Mucosa of rectum (tissue), 2 donors: ENCODE data around the gene EFCAB6.

ENCODE experiments used
- H3K27ac ChIP-seq, 2 donors: one replicate each; pipeline ENCODE4 v1.7.0; 2013; ENCODE audit warnings: inconsistent platforms in 2 of 2, low read depth in 2 of 2, low read length in 2 of 2
- H3K27me3 ChIP-seq, 2 donors: one replicate each; pipeline ENCODE4 v1.7.0; 2013; ENCODE audit warnings: low read length in 2 of 2; ENCODE audit not compliant: control insufficient read depth in 2 of 2, insufficient read depth in 2 of 2
- H3K36me3 ChIP-seq, 2 donors: one replicate each; pipeline ENCODE4 v1.7.0; 2013; ENCODE audit warnings: low read length in 2 of 2; ENCODE audit not compliant: control insufficient read depth in 2 of 2, insufficient read depth in 2 of 2
- H3K4me1 ChIP-seq, 2 donors: one replicate each; pipeline ENCODE4 v1.7.0; 2013; ENCODE audit warnings: low read length in 2 of 2, mild to moderate bottlenecking in 1 of 2; ENCODE audit not compliant: control insufficient read depth in 2 of 2, insufficient read depth in 2 of 2
- H3K4me3 ChIP-seq, 2 donors: one replicate each; pipeline ENCODE4 v1.7.0; 2013; ENCODE audit warnings: low read length in 2 of 2
- H3K9ac ChIP-seq, 2 donors: one replicate each; pipeline ENCODE4 v1.7.0; 2013; ENCODE audit warnings: low read length in 2 of 2, low read depth in 1 of 2, mild to moderate bottlenecking in 1 of 2
- H3K9me3 ChIP-seq, 2 donors: one replicate each; pipeline ENCODE4 v1.7.0; 2013; ENCODE audit warnings: low read length in 2 of 2; ENCODE audit not compliant: control insufficient read depth in 2 of 2
- donor health status: healthy.
- donor health status: Normal muscosa, but diverticular disease.

The EFCAB6 gene

DNA sequence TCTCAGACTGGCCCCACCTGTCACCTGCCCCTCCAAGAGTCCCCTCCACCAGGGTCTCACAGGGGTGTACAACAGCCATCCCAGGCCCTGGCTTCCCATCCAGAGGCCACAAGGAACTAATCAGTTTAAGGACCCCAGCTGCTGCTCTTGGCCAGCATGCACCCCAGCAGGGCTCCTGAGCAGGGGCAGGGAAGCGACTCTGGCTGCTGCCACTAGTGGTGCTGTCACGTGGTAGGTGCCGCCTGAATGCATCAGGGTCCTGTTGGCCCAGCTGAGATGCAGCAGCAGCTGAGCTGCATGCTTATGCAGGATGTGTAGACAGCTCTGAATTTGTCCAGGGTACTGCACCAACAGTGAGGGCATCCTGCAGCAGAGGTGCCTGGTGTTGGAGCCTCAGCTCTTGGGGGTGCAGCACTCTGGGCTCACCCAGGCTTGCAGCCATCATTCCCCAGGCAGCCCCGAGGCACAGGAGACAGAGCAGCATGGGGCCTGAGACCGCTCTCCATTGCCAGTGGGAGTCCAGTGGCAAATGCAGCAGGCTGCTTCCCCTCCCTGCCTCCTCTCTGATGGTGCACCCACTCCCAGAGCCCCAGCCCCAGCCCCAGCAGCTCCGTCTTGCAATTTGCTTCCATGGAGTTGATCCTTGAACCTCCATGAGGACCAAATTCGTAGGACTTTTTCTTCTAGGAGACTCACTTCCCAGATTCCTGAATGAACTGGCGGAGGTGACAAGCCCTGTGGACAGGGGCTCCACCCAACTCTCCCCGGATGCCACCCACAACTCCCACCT lies 301.6 kb downstream of the EFCAB6 start:
- H3K27ac ChIP-seq, result no peak overlapping the region
- no peaks in the 10 kb centered on the region for H3K9me3 ChIP-seq
- no peaks in the 10 kb centered on the region for H3K4me1 ChIP-seq
- no peak overlapping the region for H3K4me3 ChIP-seq
- H3K27me3 ChIP-seq, result no peaks in the 10 kb centered on the region
- no peak overlapping the region for H3K9ac ChIP-seq
- no peaks in the 10 kb centered on the region for H3K36me3 ChIP-seq

GRCh38 chr22:43509337-43509736 lies 302.8 kb downstream of the EFCAB6 start:
- Histone ChIP-seq H3K9me3 (no peaks in the 10 kb centered on the region), H3K4me1 (no peaks in the 10 kb centered on the region), H3K27me3 (no peaks in the 10 kb centered on the region), H3K4me3 (no peak overlapping the region), H3K9ac (no peak overlapping the region), H3K36me3 (no peaks in the 10 kb centered on the region), H3K27ac (no peak overlapping the region)

GRCh38 chr22:43508489-43508888 lies 303.6 kb downstream of the EFCAB6 start:
- H3K4me1 ChIP-seq, result no peaks in the 10 kb centered on the region

DNA sequence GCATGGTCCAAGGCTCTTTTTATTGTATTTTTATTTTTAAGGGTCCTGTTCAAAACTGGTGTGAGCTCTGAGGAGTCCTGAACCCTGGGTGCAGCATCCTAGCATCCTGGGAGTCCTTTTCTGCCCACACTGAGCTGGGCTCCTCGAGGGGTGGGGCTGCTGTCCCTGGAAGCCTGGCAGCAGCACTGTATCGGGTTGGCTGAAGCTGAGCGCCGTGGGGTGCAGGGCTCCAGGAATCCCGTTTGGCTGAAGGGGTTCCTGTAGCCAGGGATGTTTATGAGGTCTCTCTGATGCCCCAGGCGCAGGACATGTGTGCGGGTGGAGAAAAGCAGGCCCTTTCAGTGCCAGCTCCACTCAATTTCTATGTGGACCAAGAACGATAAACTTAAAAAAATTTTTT lies 304.9 kb downstream of the EFCAB6 start:
- Histone ChIP-seq H3K4me3 (no peak overlapping the region), H3K27ac (no peak overlapping the region), H3K9me3 (no peaks in the 10 kb centered on the region), H3K9ac (no peak overlapping the region), H3K27me3 (no peaks in the 10 kb centered on the region), H3K36me3 (no peaks in the 10 kb centered on the region), H3K4me1 (no peaks in the 10 kb centered on the region)

More at GRCh38 chr22:43508489-43508888, 303.6 kb downstream of the EFCAB6 start:
- Histone ChIP-seq H3K27me3 (no peaks in the 10 kb centered on the region), H3K36me3 (no peaks in the 10 kb centered on the region), H3K27ac (no peak overlapping the region), H3K9me3 (no peaks in the 10 kb centered on the region), H3K4me3 (no peak overlapping the region), H3K9ac (no peak overlapping the region)

GRCh38 chr22:43506487-43506886 lies 305.6 kb downstream of the EFCAB6 start:
- Histone ChIP-seq H3K27ac (no peak overlapping the region), H3K36me3 (no peaks in the 10 kb centered on the region), H3K9ac (no peak overlapping the region), H3K4me1 (no peaks in the 10 kb centered on the region), H3K4me3 (no peak overlapping the region), H3K27me3 (no peaks in the 10 kb centered on the region), H3K9me3 (no peaks in the 10 kb centered on the region)

- no peaks in the 10 kb centered on the region for H3K27me3 ChIP-seq
- no peak overlapping the region for H3K4me3 ChIP-seq
- no peak overlapping the region for H3K27ac ChIP-seq
- H3K4me1 ChIP-seq, result no peaks in the 10 kb centered on the region
- no peak overlapping the region for H3K9ac ChIP-seq
- no peaks in the 10 kb centered on the region for H3K36me3 ChIP-seq
- H3K9me3 ChIP-seq, result no peaks in the 10 kb centered on the region
Measured at GRCh38 chr22:43505896-43506295, 306.2 kb downstream of the EFCAB6 start.

GRCh38 chr22:43505423-43505822 lies 306.7 kb downstream of the EFCAB6 start:
- no peaks in the 10 kb centered on the region for H3K27me3 ChIP-seq
- no peaks in the 10 kb centered on the region for H3K4me1 ChIP-seq
- no peaks in the 10 kb centered on the region for H3K9me3 ChIP-seq
- no peaks in the 10 kb centered on the region for H3K36me3 ChIP-seq
- H3K4me3 ChIP-seq, result no peak overlapping the region
- H3K9ac ChIP-seq, result no peak overlapping the region
- no peak overlapping the region for H3K27ac ChIP-seq

DNA sequence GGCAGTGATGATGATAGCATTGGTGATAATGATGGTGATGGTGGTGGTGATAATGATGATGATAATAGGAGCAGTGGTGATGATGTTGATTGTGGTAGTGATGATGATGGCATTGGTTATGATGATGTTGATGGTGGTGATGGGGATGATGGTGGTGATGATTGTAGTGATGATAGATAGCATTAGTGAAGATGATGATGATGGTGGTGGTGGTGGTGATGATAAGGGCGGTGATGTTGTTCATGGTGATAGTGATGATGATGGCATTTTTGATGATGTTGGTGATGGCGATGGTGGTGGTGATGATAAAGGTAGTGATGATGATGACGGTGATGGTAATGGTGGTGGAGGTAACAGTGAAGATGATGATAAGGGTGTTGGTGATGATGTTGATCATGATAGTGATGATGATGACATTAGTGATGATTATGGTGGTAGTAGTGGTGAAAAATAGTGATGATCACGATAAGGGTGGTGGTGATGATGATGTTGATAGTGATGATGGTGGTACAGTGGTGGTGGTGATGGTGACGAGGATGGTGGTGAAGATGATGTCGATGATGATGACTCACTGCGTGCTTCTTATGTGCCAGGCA lies 307.3 kb downstream of the EFCAB6 start:
- no peak overlapping the region for H3K9ac ChIP-seq
- H3K4me1 ChIP-seq, result no peaks in the 10 kb centered on the region
- H3K27me3 ChIP-seq, result no peaks in the 10 kb centered on the region
- H3K4me3 ChIP-seq, result no peak overlapping the region
- no peaks in the 10 kb centered on the region for H3K9me3 ChIP-seq
- no peak overlapping the region for H3K27ac ChIP-seq
- no peaks in the 10 kb centered on the region for H3K36me3 ChIP-seq

- Histone ChIP-seq H3K27me3 (no peaks in the 10 kb centered on the region), H3K4me1 (no peaks in the 10 kb centered on the region), H3K4me3 (no peak overlapping the region), H3K9ac (no peak overlapping the region), H3K36me3 (no peaks in the 10 kb centered on the region), H3K9me3 (no peaks in the 10 kb centered on the region), H3K27ac (no peak overlapping the region)
Measured at GRCh38 chr22:43504068-43504467, 308.0 kb downstream of the EFCAB6 start.

DNA sequence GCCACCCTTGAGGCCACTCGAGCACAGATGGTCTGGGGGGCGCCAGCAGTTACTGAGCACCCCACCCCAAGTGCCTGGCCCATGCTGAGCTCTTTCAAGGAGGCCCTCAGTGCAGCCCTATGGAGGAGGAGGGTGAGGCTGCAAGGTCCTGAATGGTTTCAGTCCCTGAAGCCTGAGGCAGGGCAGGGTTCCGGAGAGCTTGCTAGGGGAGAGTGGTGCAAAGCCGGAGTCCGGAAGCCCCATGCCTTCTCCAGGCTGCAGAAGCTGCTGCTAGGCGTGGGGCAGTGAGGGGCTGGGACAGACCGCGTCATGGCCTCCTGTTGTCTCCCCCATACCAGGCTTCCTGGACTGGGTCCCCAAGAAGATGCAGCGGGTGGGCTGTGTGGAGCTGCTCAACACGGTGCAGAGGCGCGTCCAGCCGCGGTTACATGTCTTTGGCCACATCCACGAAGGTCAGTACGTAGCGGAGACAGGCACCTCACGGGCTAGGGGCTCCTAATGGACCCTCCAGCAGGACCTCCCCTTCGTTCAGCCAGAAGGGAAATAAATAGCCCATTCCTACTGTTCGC lies 309.7 kb downstream of the EFCAB6 start:
- no peak overlapping the region for H3K27ac ChIP-seq
- no peaks in the 10 kb centered on the region for H3K36me3 ChIP-seq
- no peak overlapping the region for H3K4me3 ChIP-seq
- no peaks in the 10 kb centered on the region for H3K27me3 ChIP-seq
- no peaks in the 10 kb centered on the region for H3K4me1 ChIP-seq
- H3K9ac ChIP-seq, result no peak overlapping the region
- no peaks in the 10 kb centered on the region for H3K9me3 ChIP-seq
